Astrocyte (in vitro differentiated cells and primary cell): Measurements from ENCODE around the gene FBXO8. TPM values are rescaled to one million over a fixed set of nuclear protein-coding genes. Genes with fewer than 3 reads are reported as not detected.

Experiments
- DNase-seq: peaks from one replicate; pipeline ENCODE4 v3.0.0-alpha.2; 2010; ENCODE audit warnings: low read depth
- FAIRE-seq: peaks from 2 replicates; lab custom pipeline; 2011; peaks lifted over from hg19 to GRCh38; lab: Jason Lieb, UNC
- H2AFZ ChIP-seq: 2 replicates; pipeline ENCODE4 v1.6.0; 2012; ENCODE audit warnings: low read depth, low read length, inconsistent platforms
- H3K27ac ChIP-seq: 2 replicates; pipeline ENCODE4 v1.5.1; 2011; ENCODE audit warnings: low read depth, low read length, inconsistent platforms
- H3K27me3 ChIP-seq: 2 replicates; pipeline ENCODE4 v1.6.0; 2011; ENCODE audit warnings: low read length, inconsistent platforms; ENCODE audit not compliant: insufficient read depth
- H3K36me3 ChIP-seq: 2 replicates; pipeline ENCODE4 v1.5.1; 2011; ENCODE audit warnings: low read length, inconsistent platforms; ENCODE audit not compliant: insufficient read depth
- H3K4me1 ChIP-seq: 2 replicates; pipeline ENCODE4 v1.5.1; 2011; ENCODE audit warnings: low read length, inconsistent platforms; ENCODE audit not compliant: insufficient read depth
- H3K4me2 ChIP-seq: 2 replicates; pipeline ENCODE4 v1.6.0; 2012; ENCODE audit warnings: low read length, inconsistent platforms
- H3K4me3 ChIP-seq: 2 replicates; pipeline ENCODE4 v1.5.1; 2011; ENCODE audit warnings: low read depth, mild to moderate bottlenecking, low read length, inconsistent platforms; ENCODE audit not compliant: insufficient read depth
- H3K79me2 ChIP-seq: 2 replicates; pipeline ENCODE4 v1.6.0; 2012; ENCODE audit warnings: mild to moderate bottlenecking, low read length, inconsistent platforms; ENCODE audit not compliant: insufficient read depth
- H3K9ac ChIP-seq: 2 replicates; pipeline ENCODE4 v1.6.0; 2012; ENCODE audit warnings: mild to moderate bottlenecking, low read length, inconsistent platforms
- H3K9me3 ChIP-seq: 2 replicates; pipeline ENCODE4 v1.5.1; 2012; ENCODE audit warnings: low read depth, mild to moderate bottlenecking, low read length, inconsistent platforms; ENCODE audit not compliant: insufficient read depth
- H4K20me1 ChIP-seq: 2 replicates; pipeline ENCODE4 v1.6.0; 2012; ENCODE audit warnings: low read length, inconsistent platforms; ENCODE audit not compliant: insufficient read depth
- H3K27ac Mint-ChIP-seq: one replicate; pipeline ENCODE4 v1.8.0; 2021; ENCODE audit warnings: mild to moderate bottlenecking, mixed read lengths; ENCODE audit not compliant: unreplicated experiment
- H3K27me3 Mint-ChIP-seq: one replicate; pipeline ENCODE4 v1.8.0; 2021; ENCODE audit warnings: low read depth, mixed read lengths; ENCODE audit not compliant: unreplicated experiment
- H3K36me3 Mint-ChIP-seq: one replicate; pipeline ENCODE4 v1.8.0; 2021; ENCODE audit warnings: low read depth, mixed read lengths; ENCODE audit not compliant: unreplicated experiment
- H3K4me1 Mint-ChIP-seq: one replicate; pipeline ENCODE4 v1.8.0; 2021; ENCODE audit warnings: low read depth, mixed read lengths; ENCODE audit not compliant: unreplicated experiment
- H3K4me3 Mint-ChIP-seq: one replicate; pipeline ENCODE4 v1.8.0; 2021; ENCODE audit warnings: mild to moderate bottlenecking, moderate library complexity, mixed read lengths; ENCODE audit not compliant: unreplicated experiment
- H3K9me3 Mint-ChIP-seq: one replicate; pipeline ENCODE4 v1.8.0; 2021; ENCODE audit warnings: mild to moderate bottlenecking, mixed read lengths; ENCODE audit not compliant: unreplicated experiment
- EZH2 ChIP-seq: IDR thresholded peaks from 2 replicates; pipeline ENCODE4 v1.6.1; 2012; ENCODE audit warnings: mild to moderate bottlenecking, low read length, inconsistent platforms; ENCODE audit not compliant: insufficient read depth
- total RNA-seq: library from RNA; stranded (reverse); gene quantifications from 2 replicates; pipeline ENCODE4 v1.2.1, GENCODE V29; 2021
- TF ChIP-seq, protein P1 (sequence below): IDR thresholded peaks from 2 replicates; pipeline ENCODE4 v1.5.1; 2011; ENCODE audit warnings: low read depth, mild to moderate bottlenecking, inconsistent platforms, low read length, moderate library complexity; ENCODE audit not compliant: insufficient read depth

The FBXO8 gene
- total RNA-seq, 1 donor from 2014 or later: 13.1 TPM

DNA sequence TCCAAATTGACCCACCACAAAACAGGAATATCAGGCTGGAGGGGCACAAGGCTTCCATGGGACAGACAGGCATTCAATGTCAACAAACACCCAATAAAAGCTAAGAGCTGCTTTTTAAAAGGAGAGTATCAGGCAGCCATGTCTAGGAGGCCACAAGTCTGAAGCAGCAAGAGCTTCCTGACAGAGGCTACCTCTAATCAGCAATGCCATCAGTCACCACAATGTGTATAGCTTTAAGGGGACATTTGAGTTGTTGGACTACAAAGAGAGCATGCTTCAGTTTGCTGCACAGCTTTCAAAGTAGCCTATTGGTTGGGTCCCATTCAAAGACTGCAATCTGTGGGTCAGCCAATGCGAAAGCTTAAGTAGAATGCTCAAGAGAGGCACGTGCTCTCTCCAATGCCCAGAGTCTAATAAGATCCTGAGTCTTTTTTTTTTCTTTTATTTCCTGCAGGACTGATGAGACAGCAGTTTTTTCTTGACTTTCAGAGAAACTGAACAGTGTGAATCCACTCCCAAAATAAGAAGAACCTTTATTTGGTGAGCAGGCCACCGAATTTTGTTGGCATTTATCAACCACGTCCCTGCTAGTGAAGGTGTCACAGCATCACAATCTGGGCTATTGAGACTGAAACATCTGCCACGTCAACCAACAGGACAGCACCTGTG, 92.5 kb downstream of the FBXO8 start:
- Histone ChIP-seq H3K27me3 (no peaks in the 10 kb centered on the region), H4K20me1 (no peaks in the 10 kb centered on the region), H3K9ac (no peak overlapping the region), H3K27ac (no peak overlapping the region), H3K9me3 (no peaks in the 10 kb centered on the region), H3K4me1 (no peaks in the 10 kb centered on the region), H3K36me3 (no peaks in the 10 kb centered on the region), H3K79me2 (no peaks in the 10 kb centered on the region), H3K4me2 (no peak overlapping the region), H3K4me3 (no peak overlapping the region), H2AFZ (no peak overlapping the region)
- Mint-ChIP-seq H3K27ac (no peak overlapping the region), H3K4me3 (no peak overlapping the region), H3K4me1 (no peaks in the 10 kb centered on the region), H3K9me3 (peaks cover 2% of the 10 kb centered on the region), H3K36me3 (no peaks in the 10 kb centered on the region), H3K27me3 (no peaks in the 10 kb centered on the region)
- FAIRE-seq (no peak), DNase-seq (no peak)
- no peak for TF ChIP-seq EZH2
- TF ChIP-seq, protein P1, sequence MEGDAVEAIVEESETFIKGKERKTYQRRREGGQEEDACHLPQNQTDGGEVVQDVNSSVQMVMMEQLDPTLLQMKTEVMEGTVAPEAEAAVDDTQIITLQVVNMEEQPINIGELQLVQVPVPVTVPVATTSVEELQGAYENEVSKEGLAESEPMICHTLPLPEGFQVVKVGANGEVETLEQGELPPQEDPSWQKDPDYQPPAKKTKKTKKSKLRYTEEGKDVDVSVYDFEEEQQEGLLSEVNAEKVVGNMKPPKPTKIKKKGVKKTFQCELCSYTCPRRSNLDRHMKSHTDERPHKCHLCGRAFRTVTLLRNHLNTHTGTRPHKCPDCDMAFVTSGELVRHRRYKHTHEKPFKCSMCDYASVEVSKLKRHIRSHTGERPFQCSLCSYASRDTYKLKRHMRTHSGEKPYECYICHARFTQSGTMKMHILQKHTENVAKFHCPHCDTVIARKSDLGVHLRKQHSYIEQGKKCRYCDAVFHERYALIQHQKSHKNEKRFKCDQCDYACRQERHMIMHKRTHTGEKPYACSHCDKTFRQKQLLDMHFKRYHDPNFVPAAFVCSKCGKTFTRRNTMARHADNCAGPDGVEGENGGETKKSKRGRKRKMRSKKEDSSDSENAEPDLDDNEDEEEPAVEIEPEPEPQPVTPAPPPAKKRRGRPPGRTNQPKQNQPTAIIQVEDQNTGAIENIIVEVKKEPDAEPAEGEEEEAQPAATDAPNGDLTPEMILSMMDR: no peak

DNA sequence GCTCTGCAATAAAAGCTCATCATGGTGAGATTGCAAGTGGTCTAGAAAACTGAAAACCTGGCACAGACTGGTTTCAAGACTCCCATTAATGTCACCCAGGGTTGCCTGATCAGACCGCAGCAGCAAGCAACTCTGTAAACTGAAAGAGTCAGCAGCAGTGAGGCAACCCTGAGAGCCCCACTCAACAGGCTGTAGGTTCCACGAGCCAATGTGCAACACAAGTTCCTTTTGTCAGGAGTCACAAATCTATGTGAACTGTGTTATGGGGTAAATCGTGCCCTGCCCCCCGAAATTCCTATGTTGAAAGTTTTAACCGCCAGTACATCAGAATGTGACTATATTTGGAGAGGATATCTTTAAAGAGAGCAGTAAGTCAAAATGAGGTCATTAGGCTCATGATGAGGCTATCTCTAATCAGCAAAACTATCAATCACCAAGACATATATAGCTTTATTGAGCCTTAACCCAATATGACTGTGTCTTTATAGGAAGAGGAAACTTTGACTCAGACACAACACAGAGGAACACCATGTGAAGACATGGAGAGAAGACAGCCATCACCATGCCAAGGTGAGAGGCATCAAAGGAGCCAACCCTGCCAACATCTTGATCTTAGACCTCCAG, 94.0 kb downstream of the FBXO8 start:
- Mint-ChIP-seq H3K4me1 (no peaks in the 10 kb centered on the region), H3K4me3 (no peak overlapping the region), H3K36me3 (no peaks in the 10 kb centered on the region), H3K27ac (no peak overlapping the region), H3K9me3 (peaks cover 2% of the 10 kb centered on the region), H3K27me3 (no peaks in the 10 kb centered on the region)
- Histone ChIP-seq H3K4me2 (no peak overlapping the region), H3K27ac (no peak overlapping the region), H3K36me3 (no peaks in the 10 kb centered on the region), H2AFZ (no peak overlapping the region), H3K4me3 (no peak overlapping the region), H3K4me1 (no peaks in the 10 kb centered on the region), H3K27me3 (no peaks in the 10 kb centered on the region), H4K20me1 (no peaks in the 10 kb centered on the region), H3K79me2 (no peaks in the 10 kb centered on the region), H3K9ac (no peak overlapping the region), H3K9me3 (no peaks in the 10 kb centered on the region)
- no peak for TF ChIP-seq EZH2
- TF ChIP-seq, protein P1: no peak
- no peak for DNase-seq
- no peak for FAIRE-seq

Other genes with a start within 250 kb of the FBXO8 start
- gene CEP44, start 244 bp upstream of the FBXO8 start, total RNA-seq: 11.5 and 12.0 TPM in 2 replicates
- gene HPGD, start 238.8 kb upstream of the FBXO8 start, total RNA-seq: 0.20 and 0.65 TPM in 2 replicates